Activated CD4-positive, alpha-beta T cell treated with anti-CD3 and anti-CD28 coated beads for 1 hour (primary cell): ENCODE data around the gene CYB5R3.
"Not testable (repeated sequence)": the region's sequence is repeated elsewhere in the genome, so short reads cannot be mapped to it uniquely, and the experiment has no call there.

Source experiments
- DNase-seq: peaks from one replicate; pipeline ENCODE4 v3.0.0-alpha.2; 2020

CYB5R3 gene

GRCh38 chr22:42622061-42622710 is 27.0 kb downstream of the CYB5R3 start:
- no peak for DNase-seq

GRCh38 chr22:42621505-42622002 is 27.6 kb downstream of the CYB5R3 start:
- DNase-seq = no peak

GRCh38 chr22:42620084-42620483 is 29.1 kb downstream of the CYB5R3 start:
- DNase-seq = no peak

GRCh38 chr22:42619261-42620063 is 29.7 kb downstream of the CYB5R3 start:
- DNase-seq = no peak

- no peak for DNase-seq
Measured at GRCh38 chr22:42617155-42617983, 31.8 kb downstream of the CYB5R3 start.

- DNase-seq = not testable (repeated sequence)
Measured at GRCh38 chr22:42615860-42616175, 33.4 kb downstream of the CYB5R3 start.

GRCh38 chr22:42615092-42615859 is 33.9 kb downstream of the CYB5R3 start:
- DNase-seq = peak; percentile 76

GRCh38 chr22:42614312-42615091 is 34.7 kb downstream of the CYB5R3 start, which contains the start of gene POLDIP3:
TSS of gene POLDIP3 (minus strand) at chr22:42614883. CDS start at chr22:42614857, 26 bp downstream.
- DNase-seq = peak; percentile 98

- no peak for DNase-seq
Measured at GRCh38 chr22:42613872-42614301, 35.3 kb downstream of the CYB5R3 start.

GRCh38 chr22:42612336-42612735 is 36.9 kb downstream of the CYB5R3 start:
- DNase-seq = no peak

GRCh38 chr22:42611051-42611450 is 38.1 kb downstream of the CYB5R3 start:
- DNase-seq = no peak

GRCh38 chr22:42610186-42610585 is 39.0 kb downstream of the CYB5R3 start:
- DNase-seq = no peak

- no peak for DNase-seq
Measured at GRCh38 chr22:42608823-42609361, 40.3 kb downstream of the CYB5R3 start.

GRCh38 chr22:42608136-42608822 is 40.9 kb downstream of the CYB5R3 start:
- no peak for DNase-seq

- not testable (repeated sequence) for DNase-seq
Measured at GRCh38 chr22:42607641-42608040, 41.6 kb downstream of the CYB5R3 start.

- no peak for DNase-seq
Measured at GRCh38 chr22:42604403-42604802, 44.8 kb downstream of the CYB5R3 start.

GRCh38 chr22:42603427-42603826 is 45.8 kb downstream of the CYB5R3 start:
- DNase-seq = no peak

- DNase-seq = no peak
Measured at GRCh38 chr22:42602470-42602869, 46.7 kb downstream of the CYB5R3 start.

GRCh38 chr22:42601879-42602465 is 47.2 kb downstream of the CYB5R3 start:
- no peak for DNase-seq

GRCh38 chr22:42596863-42597530 is 52.2 kb downstream of the CYB5R3 start:
- no peak for DNase-seq
